ENCODE measurements around the gene PSMD5.

PSMD5 gene

DNA sequence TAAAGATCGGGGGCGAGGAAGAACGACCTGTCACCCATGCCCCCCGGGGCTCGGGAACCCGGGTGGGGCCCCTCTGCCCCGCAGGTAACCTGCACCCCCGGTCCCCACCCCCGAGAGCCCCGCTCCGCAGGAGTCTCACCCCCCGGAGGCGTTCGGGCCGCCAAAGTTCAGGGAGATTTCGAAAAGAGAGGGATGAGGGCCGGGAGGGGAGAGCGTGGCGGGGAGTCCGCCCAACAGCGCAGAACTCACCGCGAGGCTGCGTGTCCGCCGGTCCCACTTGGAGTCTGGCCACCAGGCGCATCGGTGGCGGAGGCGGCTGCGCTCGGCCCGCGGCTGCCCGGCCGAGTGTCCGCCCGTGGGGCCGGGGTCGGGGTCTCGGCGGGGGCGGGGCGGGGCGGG, 34.1 kb upstream of the PSMD5 start, which contains the start of gene PHF19:
Gene PHF19 (minus strand): TSS at position 347 of the 399 bp plus-strand sequence. CDS start 2,447 bp downstream, outside the sequence.
- ATAC-seq: peak; percentile 34
- TF ChIP-seq ZFP3 (CRISPR knock-in tag; IDR thresholded peaks at IDR 0.05): peak; percentile 43; the same call in 1 of the 2 replicates
- no peak for TF ChIP-seq ESRRG (CRISPR knock-in tag; IDR thresholded peaks at IDR 0.05)

GRCh38 chr9:120875954-120876841, 33.5 kb upstream of the PSMD5 start:
- TF ChIP-seq ZFP30 (CRISPR knock-in tag; IDR thresholded peaks at IDR 0.05) (no peak), PATZ1 (CRISPR knock-in tag; IDR thresholded peaks at IDR 0.05; ENCODE audit: borderline replicate concordance) (peak; percentile 88)
- ATAC-seq: peak; percentile 76

DNA sequence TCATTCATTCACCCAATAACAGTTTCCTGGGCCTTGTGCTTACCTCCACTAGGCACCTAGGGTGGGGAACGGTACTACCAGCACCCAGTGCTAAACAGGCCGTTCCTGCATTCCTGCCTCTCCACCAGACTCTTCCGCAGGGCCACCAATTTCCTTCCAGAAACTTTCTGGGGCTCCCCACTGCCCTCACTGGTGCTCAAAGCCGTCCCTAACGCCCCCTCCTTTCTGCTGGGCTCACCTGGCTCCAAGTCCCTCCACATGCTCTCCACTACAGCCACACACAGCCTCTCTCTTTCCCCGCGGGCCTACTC, 32.9 kb upstream of the PSMD5 start:
- peak; percentile 1; the same call in 1 of the 3 replicates for ATAC-seq
- no peak for TF ChIP-seq TOX (CRISPR knock-in tag; IDR thresholded peaks at IDR 0.05; ENCODE audit: borderline replicate concordance)
- TF ChIP-seq OSR1 (CRISPR knock-in tag; IDR thresholded peaks at IDR 0.05): no peak
- no peak for TF ChIP-seq ZFP3 (CRISPR knock-in tag; IDR thresholded peaks at IDR 0.05)
- no peak for TF ChIP-seq ARNTL (CRISPR knock-in tag; IDR thresholded peaks at IDR 0.05; ENCODE audit: borderline replicate concordance, low read depth)
- no peak for TF ChIP-seq ZFP30 (CRISPR knock-in tag; IDR thresholded peaks at IDR 0.05)
- no peak for TF ChIP-seq ISL1 (CRISPR knock-in tag; IDR thresholded peaks at IDR 0.05)
- TF ChIP-seq CSDC2 (CRISPR knock-in tag; IDR thresholded peaks at IDR 0.05): no peak
- no peak for TF ChIP-seq ZC3H10 (CRISPR knock-in tag; IDR thresholded peaks at IDR 0.05)
- no peak for TF ChIP-seq ZNF565 (CRISPR knock-in tag; conservative IDR thresholded peaks at IDR 0.05; ENCODE audit: low read depth)
- no peak for TF ChIP-seq CSRNP3 (CRISPR knock-in tag; IDR thresholded peaks at IDR 0.05)
- TF ChIP-seq SNAI2 (CRISPR knock-in tag; IDR thresholded peaks at IDR 0.05): no peak
- TF ChIP-seq PATZ1 (CRISPR knock-in tag; IDR thresholded peaks at IDR 0.05; ENCODE audit: borderline replicate concordance): no peak
- TF ChIP-seq ZNF8 (CRISPR knock-in tag; IDR thresholded peaks at IDR 0.05): no peak
- no peak for TF ChIP-seq TCF4 (CRISPR knock-in tag; IDR thresholded peaks at IDR 0.05; ENCODE audit: borderline replicate concordance)

- ATAC-seq: no peak; the same call in 2 of the 3 replicates
- TF ChIP-seq TCF4 (CRISPR knock-in tag; IDR thresholded peaks at IDR 0.05; ENCODE audit: borderline replicate concordance) (peak; percentile 25; the same call in 1 of the 2 replicates), ISL1 (CRISPR knock-in tag; IDR thresholded peaks at IDR 0.05) (no peak)
Measured at GRCh38 chr9:120875195-120875565, 32.5 kb upstream of the PSMD5 start.

DNA sequence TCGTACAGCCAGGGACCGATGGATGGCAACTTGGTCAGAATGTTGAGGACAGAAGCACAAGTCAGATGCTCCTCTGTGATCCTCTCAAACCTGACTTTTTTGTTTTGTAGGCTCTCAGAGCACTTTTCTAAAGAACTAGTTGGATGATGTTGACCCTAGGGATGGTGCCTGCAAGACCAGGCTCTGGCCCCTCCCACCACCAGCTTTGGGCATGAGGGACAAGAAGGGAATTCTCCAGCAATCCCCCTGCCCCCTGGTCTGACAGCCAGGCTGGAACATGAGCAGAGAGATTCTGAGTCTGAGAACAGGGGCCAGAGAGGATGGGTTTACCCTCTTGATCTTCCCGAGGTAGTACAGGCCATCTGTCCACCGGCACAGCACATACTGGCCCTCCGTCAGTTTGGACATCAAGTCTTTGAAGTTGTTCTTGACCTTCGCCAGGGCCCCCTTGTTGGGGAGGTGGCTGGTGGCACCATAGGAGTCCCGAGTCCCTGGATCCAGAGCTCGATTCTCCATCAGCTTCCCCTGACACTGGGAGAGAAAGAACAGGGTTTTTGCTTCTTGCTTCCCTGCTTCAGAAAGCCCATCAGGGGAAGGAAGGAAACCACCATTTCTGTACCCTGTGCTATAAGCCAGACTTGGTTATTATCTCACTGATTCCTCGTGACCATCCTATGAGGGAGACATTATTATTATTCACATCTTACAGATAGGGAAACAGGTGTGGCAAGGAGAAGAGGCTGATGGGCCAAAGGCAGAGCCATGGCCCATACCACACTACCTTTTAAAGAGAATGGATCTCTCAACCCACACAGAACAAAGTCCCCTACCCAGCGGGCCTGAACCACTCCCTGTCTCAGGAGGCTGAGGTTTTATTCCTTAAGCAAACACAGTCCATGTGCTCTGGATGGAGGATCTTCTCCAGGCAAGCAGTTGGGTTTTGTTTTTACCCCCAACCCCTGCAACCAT, 31.8 kb upstream of the PSMD5 start:
- ATAC-seq: no peak
- TF ChIP-seq CSRNP3 (CRISPR knock-in tag; IDR thresholded peaks at IDR 0.05): no peak
- no peak for TF ChIP-seq OSR1 (CRISPR knock-in tag; IDR thresholded peaks at IDR 0.05)
- no peak for TF ChIP-seq GLIS3 (CRISPR knock-in tag; IDR thresholded peaks at IDR 0.05)
- TF ChIP-seq, protein P1, sequence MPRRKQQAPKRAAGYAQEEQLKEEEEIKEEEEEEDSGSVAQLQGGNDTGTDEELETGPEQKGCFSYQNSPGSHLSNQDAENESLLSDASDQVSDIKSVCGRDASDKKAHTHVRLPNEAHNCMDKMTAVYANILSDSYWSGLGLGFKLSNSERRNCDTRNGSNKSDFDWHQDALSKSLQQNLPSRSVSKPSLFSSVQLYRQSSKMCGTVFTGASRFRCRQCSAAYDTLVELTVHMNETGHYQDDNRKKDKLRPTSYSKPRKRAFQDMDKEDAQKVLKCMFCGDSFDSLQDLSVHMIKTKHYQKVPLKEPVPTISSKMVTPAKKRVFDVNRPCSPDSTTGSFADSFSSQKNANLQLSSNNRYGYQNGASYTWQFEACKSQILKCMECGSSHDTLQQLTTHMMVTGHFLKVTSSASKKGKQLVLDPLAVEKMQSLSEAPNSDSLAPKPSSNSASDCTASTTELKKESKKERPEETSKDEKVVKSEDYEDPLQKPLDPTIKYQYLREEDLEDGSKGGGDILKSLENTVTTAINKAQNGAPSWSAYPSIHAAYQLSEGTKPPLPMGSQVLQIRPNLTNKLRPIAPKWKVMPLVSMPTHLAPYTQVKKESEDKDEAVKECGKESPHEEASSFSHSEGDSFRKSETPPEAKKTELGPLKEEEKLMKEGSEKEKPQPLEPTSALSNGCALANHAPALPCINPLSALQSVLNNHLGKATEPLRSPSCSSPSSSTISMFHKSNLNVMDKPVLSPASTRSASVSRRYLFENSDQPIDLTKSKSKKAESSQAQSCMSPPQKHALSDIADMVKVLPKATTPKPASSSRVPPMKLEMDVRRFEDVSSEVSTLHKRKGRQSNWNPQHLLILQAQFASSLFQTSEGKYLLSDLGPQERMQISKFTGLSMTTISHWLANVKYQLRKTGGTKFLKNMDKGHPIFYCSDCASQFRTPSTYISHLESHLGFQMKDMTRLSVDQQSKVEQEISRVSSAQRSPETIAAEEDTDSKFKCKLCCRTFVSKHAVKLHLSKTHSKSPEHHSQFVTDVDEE (CRISPR knock-in tag; IDR thresholded peaks at IDR 0.05): no peak
- TF ChIP-seq ZFP3 (CRISPR knock-in tag; IDR thresholded peaks at IDR 0.05): no peak
- TF ChIP-seq, protein P2, sequence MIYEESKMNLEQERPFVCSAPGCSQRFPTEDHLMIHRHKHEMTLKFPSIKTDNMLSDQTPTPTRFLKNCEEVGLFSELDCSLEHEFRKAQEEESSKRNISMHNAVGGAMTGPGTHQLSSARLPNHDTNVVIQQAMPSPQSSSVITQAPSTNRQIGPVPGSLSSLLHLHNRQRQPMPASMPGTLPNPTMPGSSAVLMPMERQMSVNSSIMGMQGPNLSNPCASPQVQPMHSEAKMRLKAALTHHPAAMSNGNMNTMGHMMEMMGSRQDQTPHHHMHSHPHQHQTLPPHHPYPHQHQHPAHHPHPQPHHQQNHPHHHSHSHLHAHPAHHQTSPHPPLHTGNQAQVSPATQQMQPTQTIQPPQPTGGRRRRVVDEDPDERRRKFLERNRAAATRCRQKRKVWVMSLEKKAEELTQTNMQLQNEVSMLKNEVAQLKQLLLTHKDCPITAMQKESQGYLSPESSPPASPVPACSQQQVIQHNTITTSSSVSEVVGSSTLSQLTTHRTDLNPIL (CRISPR knock-in tag; IDR thresholded peaks at IDR 0.05; ENCODE audit: low read depth): no peak
- TF ChIP-seq TCF4 (CRISPR knock-in tag; IDR thresholded peaks at IDR 0.05; ENCODE audit: borderline replicate concordance): no peak
- no peak for TF ChIP-seq ESRRG (CRISPR knock-in tag; IDR thresholded peaks at IDR 0.05)
- no peak for TF ChIP-seq ZNF565 (CRISPR knock-in tag; conservative IDR thresholded peaks at IDR 0.05; ENCODE audit: low read depth)
- no peak for TF ChIP-seq PPARA (CRISPR knock-in tag; IDR thresholded peaks at IDR 0.05; ENCODE audit: borderline replicate concordance)
- no peak for TF ChIP-seq ISL1 (CRISPR knock-in tag; IDR thresholded peaks at IDR 0.05)
- TF ChIP-seq TOX (CRISPR knock-in tag; IDR thresholded peaks at IDR 0.05; ENCODE audit: borderline replicate concordance): no peak
- TF ChIP-seq SNAI2 (CRISPR knock-in tag; IDR thresholded peaks at IDR 0.05): no peak
- no peak for TF ChIP-seq ZNF8 (CRISPR knock-in tag; IDR thresholded peaks at IDR 0.05)

Data from SK-N-SH treated with all-trans-retinoic acid at 6 μM for 48 hours (cell line).